Measurements from ENCODE around the gene ZNF774. TPM values are rescaled to one million over a fixed set of nuclear protein-coding genes. Genes with fewer than 3 reads are reported as not detected.

Gene ZNF774
- total RNA-seq, 1 donor from 2014 or later: 9.5 TPM

DNA sequence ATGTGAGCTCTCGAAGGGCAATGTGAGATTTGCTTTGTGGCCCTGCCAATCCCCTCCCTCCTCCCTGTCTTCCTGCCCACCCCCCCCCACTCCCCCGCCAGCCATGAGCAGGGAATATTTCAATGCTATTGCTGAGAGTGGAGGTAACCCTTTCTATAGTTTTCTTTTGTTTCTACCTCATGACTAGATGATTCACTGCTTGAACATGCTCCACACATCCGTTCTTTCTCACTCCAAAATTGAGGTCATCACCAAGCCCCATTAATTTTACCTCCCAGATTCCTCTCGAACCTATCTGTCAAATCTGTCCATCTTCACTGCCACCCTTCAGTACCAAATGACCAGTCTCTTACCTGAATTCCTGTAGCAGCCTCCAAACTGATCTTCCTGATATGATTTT, 12.2 kb downstream of the ZNF774 start:
- no peaks in the 10 kb centered on the region for H3K9me3 Mint-ChIP-seq (ENCODE audit: low read depth)
- TF ChIP-seq, protein P1, sequence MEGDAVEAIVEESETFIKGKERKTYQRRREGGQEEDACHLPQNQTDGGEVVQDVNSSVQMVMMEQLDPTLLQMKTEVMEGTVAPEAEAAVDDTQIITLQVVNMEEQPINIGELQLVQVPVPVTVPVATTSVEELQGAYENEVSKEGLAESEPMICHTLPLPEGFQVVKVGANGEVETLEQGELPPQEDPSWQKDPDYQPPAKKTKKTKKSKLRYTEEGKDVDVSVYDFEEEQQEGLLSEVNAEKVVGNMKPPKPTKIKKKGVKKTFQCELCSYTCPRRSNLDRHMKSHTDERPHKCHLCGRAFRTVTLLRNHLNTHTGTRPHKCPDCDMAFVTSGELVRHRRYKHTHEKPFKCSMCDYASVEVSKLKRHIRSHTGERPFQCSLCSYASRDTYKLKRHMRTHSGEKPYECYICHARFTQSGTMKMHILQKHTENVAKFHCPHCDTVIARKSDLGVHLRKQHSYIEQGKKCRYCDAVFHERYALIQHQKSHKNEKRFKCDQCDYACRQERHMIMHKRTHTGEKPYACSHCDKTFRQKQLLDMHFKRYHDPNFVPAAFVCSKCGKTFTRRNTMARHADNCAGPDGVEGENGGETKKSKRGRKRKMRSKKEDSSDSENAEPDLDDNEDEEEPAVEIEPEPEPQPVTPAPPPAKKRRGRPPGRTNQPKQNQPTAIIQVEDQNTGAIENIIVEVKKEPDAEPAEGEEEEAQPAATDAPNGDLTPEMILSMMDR (IDR thresholded peaks at IDR 0.05; ENCODE audit: unreplicated experiment): no peak
- H3K4me3 Mint-ChIP-seq (ENCODE audit: low read depth): no peak overlapping the region
- peaks cover 4% of the 10 kb centered on the region for H3K4me1 Mint-ChIP-seq (ENCODE audit: low read depth)
- H3K27me3 Mint-ChIP-seq: no peaks in the 10 kb centered on the region
- H3K27ac Mint-ChIP-seq: no peak overlapping the region
- no peak for DNase-seq (ENCODE audit: low spot score, unreplicated experiment)
- peaks cover 18% of the 10 kb centered on the region for H3K36me3 Mint-ChIP-seq (ENCODE audit: insufficient read depth)

DNA sequence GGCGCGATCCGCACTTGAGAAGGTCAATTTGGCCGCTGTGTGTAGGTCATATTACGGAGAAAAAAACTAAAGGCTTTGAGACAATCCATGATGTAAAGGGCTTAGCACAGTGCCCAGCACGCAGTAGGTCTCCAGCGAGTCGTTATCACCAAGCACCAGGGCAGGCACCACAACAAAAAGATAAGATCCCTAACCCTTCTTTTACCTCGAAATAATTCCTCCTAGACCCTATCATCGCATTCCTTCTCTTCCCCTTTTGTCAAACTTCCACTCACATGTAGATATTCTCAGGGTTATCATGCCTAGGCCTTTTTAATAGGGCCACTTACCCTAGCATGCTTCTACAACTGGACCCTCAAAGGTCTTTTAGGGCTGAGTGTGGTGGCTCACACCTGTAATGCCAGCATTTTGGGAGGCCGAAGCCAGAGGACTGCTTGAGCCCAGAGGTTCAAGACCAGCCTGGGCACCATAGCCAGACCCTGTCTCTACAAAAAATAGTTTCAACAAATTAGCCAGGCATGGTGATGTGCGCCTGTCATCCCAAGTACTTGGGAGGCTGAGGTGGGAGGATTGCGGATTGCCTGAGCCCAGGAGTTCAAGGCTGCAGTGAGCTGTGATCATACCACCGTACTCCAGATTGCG, 13.5 kb downstream of the ZNF774 start:
- Mint-ChIP-seq H3K9me3 (ENCODE audit: low read depth) (no peaks in the 10 kb centered on the region), H3K4me3 (ENCODE audit: low read depth) (no peak overlapping the region), H3K36me3 (ENCODE audit: insufficient read depth) (peaks cover 8% of the 10 kb centered on the region), H3K4me1 (ENCODE audit: low read depth) (peaks cover 8% of the 10 kb centered on the region), H3K27ac (no peak overlapping the region), H3K27me3 (no peaks in the 10 kb centered on the region)
- TF ChIP-seq, protein P1 (IDR thresholded peaks at IDR 0.05; ENCODE audit: unreplicated experiment): no peak
- no peak for DNase-seq (ENCODE audit: low spot score, unreplicated experiment)

DNA sequence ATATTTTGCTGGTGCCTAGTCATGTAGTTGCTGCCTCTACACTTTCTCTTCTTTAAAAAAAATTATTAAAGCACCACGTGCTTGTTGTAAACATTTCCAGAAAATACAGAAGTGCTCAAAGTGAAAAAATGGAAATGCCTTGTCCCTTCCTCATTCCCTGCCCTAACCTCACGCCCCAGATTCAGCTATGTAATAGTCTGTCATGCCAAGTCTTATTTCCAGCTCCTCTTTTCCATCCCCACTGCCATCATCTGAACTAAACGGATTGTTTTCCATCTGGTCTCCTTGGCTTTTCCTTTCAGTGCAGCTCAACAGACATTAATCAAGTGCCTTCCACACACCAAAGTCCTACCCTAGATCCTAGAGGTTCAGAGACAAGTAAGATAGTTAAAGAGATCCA, 15.5 kb downstream of the ZNF774 start:
- Mint-ChIP-seq H3K4me3 (ENCODE audit: low read depth) (no peak overlapping the region), H3K9me3 (ENCODE audit: low read depth) (no peaks in the 10 kb centered on the region), H3K4me1 (ENCODE audit: low read depth) (peaks cover 8% of the 10 kb centered on the region), H3K36me3 (ENCODE audit: insufficient read depth) (peaks cover 2% of the 10 kb centered on the region), H3K27ac (no peak overlapping the region), H3K27me3 (no peaks in the 10 kb centered on the region)
- DNase-seq (ENCODE audit: low spot score, unreplicated experiment): no peak
- TF ChIP-seq, protein P1 (IDR thresholded peaks at IDR 0.05; ENCODE audit: unreplicated experiment): no peak

DNA sequence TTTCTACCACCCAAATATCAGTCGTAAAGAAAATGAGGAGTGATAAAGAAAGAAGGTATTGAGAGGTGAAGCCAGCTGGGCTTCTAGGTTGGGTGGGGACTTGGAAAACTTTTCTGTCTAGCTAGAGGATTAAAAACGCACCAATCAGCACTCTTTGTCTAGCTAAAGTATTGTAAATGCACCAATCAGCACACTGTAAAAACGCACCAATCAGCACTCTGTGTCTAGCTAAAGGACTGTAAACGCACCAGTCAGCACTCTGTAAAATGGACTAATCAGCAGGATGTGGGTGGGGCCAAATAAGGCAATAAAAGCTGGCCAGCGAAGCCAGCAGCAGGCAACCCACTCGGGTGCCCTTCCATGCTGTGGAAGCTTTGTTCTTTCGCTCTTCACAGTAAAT, 23.0 kb downstream of the ZNF774 start:
- Mint-ChIP-seq H3K9me3 (ENCODE audit: low read depth) (peaks cover 6% of the 10 kb centered on the region), H3K4me1 (ENCODE audit: low read depth) (peaks cover 3% of the 10 kb centered on the region), H3K27me3 (no peaks in the 10 kb centered on the region), H3K36me3 (ENCODE audit: insufficient read depth) (peaks cover 1% of the 10 kb centered on the region), H3K4me3 (ENCODE audit: low read depth) (no peak overlapping the region), H3K27ac (no peak overlapping the region)
- TF ChIP-seq, protein P1 (IDR thresholded peaks at IDR 0.05; ENCODE audit: unreplicated experiment): no peak
- no peak for DNase-seq (ENCODE audit: low spot score, unreplicated experiment)

DNA sequence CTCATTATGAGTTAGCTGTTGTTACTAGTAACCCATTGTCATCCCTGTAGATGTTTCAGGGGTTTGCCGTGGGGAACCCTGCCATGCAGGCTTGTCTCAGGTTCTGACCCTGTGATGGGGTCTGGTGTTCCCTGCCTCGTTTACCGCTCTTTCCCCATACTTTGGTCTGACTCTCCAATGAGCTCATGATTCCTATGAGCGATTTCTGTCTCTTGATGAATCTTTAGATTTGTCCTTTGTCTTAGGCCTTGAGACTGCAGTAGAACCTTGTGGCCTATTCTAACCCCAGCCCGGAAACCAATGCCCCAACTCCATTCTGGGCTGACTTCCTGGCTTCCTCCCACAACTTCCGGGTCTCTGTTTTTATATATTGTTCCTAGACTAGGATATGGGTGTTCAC, 24.7 kb downstream of the ZNF774 start:
- no peak overlapping the region for H3K27ac Mint-ChIP-seq
- peaks cover 2% of the 10 kb centered on the region for H3K4me1 Mint-ChIP-seq (ENCODE audit: low read depth)
- H3K4me3 Mint-ChIP-seq (ENCODE audit: low read depth): no peak overlapping the region
- H3K9me3 Mint-ChIP-seq (ENCODE audit: low read depth): peaks cover 10% of the 10 kb centered on the region
- DNase-seq (ENCODE audit: low spot score, unreplicated experiment): no peak
- H3K27me3 Mint-ChIP-seq: no peaks in the 10 kb centered on the region
- peaks cover 5% of the 10 kb centered on the region for H3K36me3 Mint-ChIP-seq (ENCODE audit: insufficient read depth)
- TF ChIP-seq, protein P1 (IDR thresholded peaks at IDR 0.05; ENCODE audit: unreplicated experiment): no peak
